GM15510 (cell line): Measurements from ENCODE around the gene SERINC4.

ENCODE experiments used
- POLR2A ChIP-seq: IDR thresholded peaks from 3 replicates; pipeline ENCODE4 v1.6.1; 2011; ENCODE audit warnings: borderline replicate concordance; ENCODE audit not compliant: insufficient read length; ENCODE audit errors: extremely low read depth

The SERINC4 gene

GRCh38 chr15:43769584-43770228 lies 30.3 kb downstream of the SERINC4 start:
- no peak for TF ChIP-seq POLR2A

DNA sequence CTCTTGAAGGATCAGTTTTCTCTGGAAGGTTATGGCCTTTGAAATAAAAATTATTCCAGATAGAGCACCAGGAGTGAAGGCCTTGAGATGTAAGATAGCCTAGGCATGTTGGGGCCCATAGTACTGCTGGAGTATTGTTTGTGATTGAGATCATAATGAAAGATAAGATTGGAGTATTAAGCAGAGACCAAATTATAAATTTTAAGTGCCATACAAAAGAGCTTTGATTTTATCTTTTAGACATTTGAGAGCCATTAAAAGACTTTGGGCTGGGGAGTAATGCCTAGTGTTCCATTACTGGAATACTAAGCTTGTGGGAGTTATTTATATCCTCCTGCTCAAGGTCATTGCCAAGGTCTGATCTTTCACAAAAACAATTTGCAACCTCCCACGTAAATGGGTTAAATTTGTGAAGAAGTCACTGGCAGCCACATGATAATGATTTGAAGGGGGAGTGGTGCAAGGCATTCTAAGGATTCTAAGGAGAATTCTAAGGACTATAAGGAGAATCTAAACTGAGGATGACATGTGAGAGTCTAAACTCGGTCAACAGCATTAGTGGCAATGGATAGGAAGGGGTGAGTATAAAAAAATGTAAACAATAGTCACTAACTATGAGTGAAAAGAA lies 36.1 kb downstream of the SERINC4 start:
- TF ChIP-seq POLR2A, result no peak

GRCh38 chr15:43762824-43763223 lies 37.2 kb downstream of the SERINC4 start:
- TF ChIP-seq POLR2A, result no peak

DNA sequence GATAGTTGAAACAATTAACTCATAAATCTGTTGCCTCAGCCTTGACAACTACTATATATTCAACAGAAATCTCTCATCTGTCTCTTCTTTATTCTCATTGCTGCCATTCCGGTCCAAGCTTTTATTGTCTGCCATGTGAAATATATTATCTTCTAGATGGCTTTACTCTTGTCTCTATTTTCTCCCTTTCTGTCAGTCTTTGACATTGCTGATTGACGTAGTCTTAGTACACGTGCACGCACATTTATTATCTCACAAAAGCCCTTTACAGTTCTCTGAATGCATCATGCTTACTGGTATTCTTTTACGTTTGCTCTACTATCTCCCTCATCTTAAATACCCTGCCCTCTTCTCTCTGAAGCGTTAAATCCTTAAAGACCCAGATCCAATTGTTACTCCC lies 48.1 kb downstream of the SERINC4 start:
- no peak for TF ChIP-seq POLR2A

DNA sequence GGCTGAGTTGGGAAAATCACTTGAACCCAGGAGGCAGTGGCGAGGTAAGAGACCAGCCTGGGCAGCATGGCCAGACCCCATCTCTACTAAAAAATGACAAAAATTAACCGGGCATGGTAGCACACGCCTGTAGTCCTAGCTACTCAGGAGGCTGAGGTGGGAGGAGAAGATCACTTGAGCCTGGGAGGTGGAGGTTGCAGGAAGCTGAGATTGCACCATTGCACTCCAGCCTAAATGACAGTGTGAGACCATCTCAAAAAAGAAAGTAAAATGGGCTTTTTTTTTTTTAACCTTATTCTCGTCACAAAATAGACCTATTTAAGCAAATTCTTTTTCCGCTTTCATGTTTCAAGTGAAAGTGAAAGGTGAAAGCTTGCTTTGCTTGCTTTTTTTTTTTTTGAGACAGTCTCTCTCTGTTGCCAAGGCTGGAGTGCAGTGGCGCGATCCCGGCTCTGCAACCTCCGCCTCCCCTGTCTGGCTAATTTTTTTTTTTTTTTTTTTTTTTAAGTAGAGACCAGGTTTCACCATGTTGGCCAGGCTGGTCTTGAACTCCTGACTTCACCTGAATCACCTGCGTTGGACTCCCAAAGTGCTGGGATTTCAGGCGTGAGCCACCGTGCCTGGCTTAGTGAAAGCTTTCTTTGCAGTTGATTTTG lies 50.2 kb downstream of the SERINC4 start:
- TF ChIP-seq POLR2A, result no peak

- TF ChIP-seq POLR2A, result no peak
Measured at GRCh38 chr15:43748376-43748775, 51.6 kb downstream of the SERINC4 start.

- TF ChIP-seq POLR2A, result peak; percentile 80
Measured at GRCh38 chr15:43746245-43746902, 53.6 kb downstream of the SERINC4 start, which contains the start of gene PDIA3. Gene PDIA3 (plus strand): TSS chr15:43746438. CDS start chr15:43746540, 102 bp downstream.
